Duodenal mucosa (tissue), 2 donors: ENCODE measurements around the gene UNC5B.

ENCODE experiments used
- H3K27ac ChIP-seq: one replicate; pipeline ENCODE4 v1.7.0; 2013; ENCODE audit warnings: low read depth, low read length
- H3K27me3 ChIP-seq, 2 donors: one replicate each; pipeline ENCODE4 v1.7.0; 2013; ENCODE audit warnings: low read length in 2 of 2, control low read depth in 1 of 2; ENCODE audit not compliant: insufficient read depth in 2 of 2, control insufficient read depth in 1 of 2
- H3K36me3 ChIP-seq, 2 donors: one replicate each; pipeline ENCODE4 v1.7.0; 2013; ENCODE audit warnings: low read length in 2 of 2, control low read depth in 1 of 2; ENCODE audit not compliant: insufficient read depth in 2 of 2, control insufficient read depth in 1 of 2
- H3K4me1 ChIP-seq, 2 donors: one replicate each; pipeline ENCODE4 v1.7.0; 2013; ENCODE audit warnings: low read length in 2 of 2, control low read depth in 1 of 2; ENCODE audit not compliant: insufficient read depth in 2 of 2, control insufficient read depth in 1 of 2
- H3K4me3 ChIP-seq, 2 donors: one replicate each; pipeline ENCODE4 v1.7.0; 2013; ENCODE audit warnings: low read length in 2 of 2, low read depth in 1 of 2
- H3K9ac ChIP-seq, 2 donors: one replicate each; pipeline ENCODE4 v1.7.0; 2013; ENCODE audit warnings: low read length in 2 of 2, low read depth in 1 of 2
- H3K9me3 ChIP-seq, 2 donors: one replicate each; pipeline ENCODE4 v1.7.0; 2013; ENCODE audit warnings: low read length in 2 of 2, control low read depth in 1 of 2; ENCODE audit not compliant: control insufficient read depth in 1 of 2

UNC5B gene

GRCh38 chr10:71303569-71303907 is 91.2 kb downstream of the UNC5B start:
- H3K27ac ChIP-seq = no peak overlapping the region
- H3K9me3 ChIP-seq = no peaks in the 10 kb centered on the region
- no peak overlapping the region for H3K4me3 ChIP-seq
- H3K9ac ChIP-seq = no peak overlapping the region
- peaks cover 0 to 7% of the 10 kb centered on the region in 2 donors for H3K27me3 ChIP-seq
- peaks cover 0 to 11% of the 10 kb centered on the region in 2 donors for H3K4me1 ChIP-seq
- H3K36me3 ChIP-seq = no peaks in the 10 kb centered on the region

GRCh38 chr10:71304914-71305313 is 92.5 kb downstream of the UNC5B start:
- Histone ChIP-seq H3K27ac (no peak overlapping the region), H3K9ac (no peak overlapping the region), H3K4me3 (no peak overlapping the region), H3K27me3 (peaks cover 0 to 7% of the 10 kb centered on the region in 2 donors), H3K36me3 (no peaks in the 10 kb centered on the region), H3K9me3 (no peaks in the 10 kb centered on the region), H3K4me1 (peaks cover 0 to 10% of the 10 kb centered on the region in 2 donors)

- H3K36me3 ChIP-seq = no peaks in the 10 kb centered on the region
- H3K27ac ChIP-seq = no peak overlapping the region
- H3K9me3 ChIP-seq = no peaks in the 10 kb centered on the region
- peaks cover 0 to 7% of the 10 kb centered on the region in 2 donors for H3K27me3 ChIP-seq
- H3K4me3 ChIP-seq = no peak overlapping the region
- no peak overlapping the region for H3K9ac ChIP-seq
- peaks cover 0 to 10% of the 10 kb centered on the region in 2 donors for H3K4me1 ChIP-seq
These were observed 94.6 kb downstream of the UNC5B start for GRCh38 chr10:71306979-71307378.

- no peak overlapping the region for H3K4me3 ChIP-seq
- no peaks in the 10 kb centered on the region for H3K9me3 ChIP-seq
- peaks cover 0 to 7% of the 10 kb centered on the region in 2 donors for H3K27me3 ChIP-seq
- H3K9ac ChIP-seq = no peak overlapping the region
- H3K4me1 ChIP-seq = peaks cover 0 to 10% of the 10 kb centered on the region in 2 donors
- no peak overlapping the region for H3K27ac ChIP-seq
- no peaks in the 10 kb centered on the region for H3K36me3 ChIP-seq
These were observed 95.2 kb downstream of the UNC5B start for GRCh38 chr10:71307469-71308085.

GRCh38 chr10:71308244-71308643 is 95.9 kb downstream of the UNC5B start:
- Histone ChIP-seq H3K9me3 (no peaks in the 10 kb centered on the region), H3K27me3 (peaks cover 0 to 3% of the 10 kb centered on the region in 2 donors), H3K4me1 (peaks cover 3 to 10% of the 10 kb centered on the region in 2 donors), H3K4me3 (no peak overlapping the region), H3K27ac (no peak overlapping the region), H3K36me3 (no peaks in the 10 kb centered on the region), H3K9ac (no peak overlapping the region)

- Histone ChIP-seq H3K9me3 (no peaks in the 10 kb centered on the region), H3K4me3 (no peak overlapping the region), H3K9ac (no peak overlapping the region), H3K36me3 (no peaks in the 10 kb centered on the region), H3K27me3 (no peaks in the 10 kb centered on the region), H3K4me1 (peaks cover 8 to 13% of the 10 kb centered on the region in 2 donors), H3K27ac (no peak overlapping the region)
These were observed 96.6 kb downstream of the UNC5B start for GRCh38 chr10:71308985-71309384.

- Histone ChIP-seq H3K9ac (no peak overlapping the region), H3K27me3 (no peaks in the 10 kb centered on the region), H3K9me3 (no peaks in the 10 kb centered on the region), H3K36me3 (no peaks in the 10 kb centered on the region), H3K4me1 (peaks cover 11 to 15% of the 10 kb centered on the region in 2 donors), H3K4me3 (no peak overlapping the region), H3K27ac (no peak overlapping the region)
These were observed 97.5 kb downstream of the UNC5B start for GRCh38 chr10:71309919-71310318.

- no peaks in the 10 kb centered on the region for H3K36me3 ChIP-seq
- H3K9me3 ChIP-seq = no peaks in the 10 kb centered on the region
- no peak overlapping the region for H3K4me3 ChIP-seq
- peaks cover 11 to 15% of the 10 kb centered on the region in 2 donors for H3K4me1 ChIP-seq
- H3K27ac ChIP-seq = no peak overlapping the region
- H3K9ac ChIP-seq = no peak overlapping the region
- H3K27me3 ChIP-seq = no peaks in the 10 kb centered on the region
These were observed 99.8 kb downstream of the UNC5B start for GRCh38 chr10:71312220-71312619.

GRCh38 chr10:71312811-71313789 is 100.7 kb downstream of the UNC5B start:
- Histone ChIP-seq H3K27ac (no peak overlapping the region), H3K4me3 (no peak overlapping the region), H3K36me3 (no peaks in the 10 kb centered on the region), H3K27me3 (no peaks in the 10 kb centered on the region), H3K9ac (no peak overlapping the region), H3K4me1 (peaks cover 11 to 14% of the 10 kb centered on the region in 2 donors), H3K9me3 (no peaks in the 10 kb centered on the region)

- Histone ChIP-seq H3K4me1 (peaks cover 11 to 13% of the 10 kb centered on the region in 2 donors), H3K9ac (no peak overlapping the region), H3K9me3 (no peaks in the 10 kb centered on the region), H3K36me3 (no peaks in the 10 kb centered on the region), H3K27me3 (no peaks in the 10 kb centered on the region), H3K4me3 (no peak overlapping the region), H3K27ac (no peak overlapping the region)
These were observed 101.8 kb downstream of the UNC5B start for GRCh38 chr10:71314028-71314693.
